Lung (tissue), 12 donors: Measurements from ENCODE around the gene OVCH1. TPM values are rescaled to one million over a fixed set of nuclear protein-coding genes. Genes with fewer than 3 reads are reported as not detected.
"Not testable (repeated sequence)": the region's sequence is repeated elsewhere in the genome, so short reads cannot be mapped to it uniquely, and the experiment has no call there.

Experiments used
- ATAC-seq: fragments of 200-7000 bp; cut with Tn5 transposase; one replicate; pipeline ENCODE4 v1.9.1; 2020; ENCODE audit warnings: moderate number of reproducible peaks; ENCODE audit not compliant: insufficient read depth, low FRiP score
- DNase-seq, 3 donors: peaks; one replicate each; pipeline ENCODE4 v3.0.0-alpha.2; 2013 to 2017
- H3K27ac ChIP-seq, 2 donors: one replicate each; pipeline ENCODE4 v1.5.1; 2013; ENCODE audit warnings: mild to moderate bottlenecking in 2 of 2, moderate library complexity in 2 of 2, control low read depth in 1 of 2, inconsistent platforms in 1 of 2, low read depth in 1 of 2, low read length in 1 of 2
- H3K27me3 ChIP-seq, 3 donors: one replicate each; pipeline ENCODE4 v1.5.1; 2013; ENCODE audit warnings: low read length in 2 of 3; ENCODE audit not compliant: control insufficient read depth in 3 of 3, insufficient read depth in 3 of 3
- H3K36me3 ChIP-seq, 4 donors: one replicate each; pipeline ENCODE4 v1.5.1; 2013; ENCODE audit warnings: low read length in 4 of 4, mild to moderate bottlenecking in 1 of 4, moderate library complexity in 1 of 4; ENCODE audit not compliant: control insufficient read depth in 4 of 4, insufficient read depth in 4 of 4
- H3K4me1 ChIP-seq, 5 donors: one replicate each; pipeline ENCODE4 v1.5.1; 2013; ENCODE audit warnings: low read length in 5 of 5, mild to moderate bottlenecking in 2 of 5, moderate library complexity in 1 of 5; ENCODE audit not compliant: control insufficient read depth in 5 of 5, insufficient read depth in 5 of 5
- H3K4me3 ChIP-seq: one replicate; pipeline ENCODE4 v1.5.1; 2013; ENCODE audit warnings: mild to moderate bottlenecking, control low read depth, moderate library complexity
- H3K9ac ChIP-seq, 2 donors: one replicate each; pipeline ENCODE4 v1.5.1; 2013; ENCODE audit warnings: low read length in 2 of 2, control low read depth in 1 of 2; ENCODE audit not compliant: insufficient read depth in 1 of 2
- H3K9me3 ChIP-seq, 4 donors: one replicate each; pipeline ENCODE4 v1.5.1; 2013; ENCODE audit warnings: low read length in 3 of 4, mild to moderate bottlenecking in 1 of 4, moderate library complexity in 1 of 4; ENCODE audit not compliant: control insufficient read depth in 4 of 4, insufficient read depth in 3 of 4
- WGBS, 2 donors: extraction: QIAGEN DNeasy Blood & Tissue Kit; methylation state at CpG; one replicate each; pipeline ENCODE4 v1.1.7; 2013; 5-methylcytosine and 5-hydroxymethylcytosine counted together
- polyA plus RNA-seq, 2 donors: library from polyadenylated mRNA; stranded (reverse); fragments of 200-250 nt; gene quantifications; one replicate each; pipeline ENCODE4 v1.2.1, GENCODE V29; 2013
- total RNA-seq, 2 donors: library from RNA; depleted of rRNA in 1 of 2; stranded (reverse); fragments of >200 nt in 1 of 2; gene quantifications; one replicate each; pipeline ENCODE4 v1.2.1, GENCODE V29; 2014 to 2021
- TF ChIP-seq, protein P1 (sequence below): IDR thresholded peaks from 2 replicates; pipeline ENCODE4 v1.5.1; 2012; ENCODE audit warnings: mild to moderate bottlenecking; ENCODE audit errors: control extremely low read depth, extremely low read depth
- donor health status: control.
- donor health status: control.
- donor health status: Bipolar disorder and iron deficiency.
- donor health status: healthy.
- donor health status: DM: yes; HTN: yes; CAD: no.

The OVCH1 gene
- total and polyA plus RNA-seq, 4 donors, result 0.17 to 1.6 (median 0.69) TPM; not detected in 1

DNA sequence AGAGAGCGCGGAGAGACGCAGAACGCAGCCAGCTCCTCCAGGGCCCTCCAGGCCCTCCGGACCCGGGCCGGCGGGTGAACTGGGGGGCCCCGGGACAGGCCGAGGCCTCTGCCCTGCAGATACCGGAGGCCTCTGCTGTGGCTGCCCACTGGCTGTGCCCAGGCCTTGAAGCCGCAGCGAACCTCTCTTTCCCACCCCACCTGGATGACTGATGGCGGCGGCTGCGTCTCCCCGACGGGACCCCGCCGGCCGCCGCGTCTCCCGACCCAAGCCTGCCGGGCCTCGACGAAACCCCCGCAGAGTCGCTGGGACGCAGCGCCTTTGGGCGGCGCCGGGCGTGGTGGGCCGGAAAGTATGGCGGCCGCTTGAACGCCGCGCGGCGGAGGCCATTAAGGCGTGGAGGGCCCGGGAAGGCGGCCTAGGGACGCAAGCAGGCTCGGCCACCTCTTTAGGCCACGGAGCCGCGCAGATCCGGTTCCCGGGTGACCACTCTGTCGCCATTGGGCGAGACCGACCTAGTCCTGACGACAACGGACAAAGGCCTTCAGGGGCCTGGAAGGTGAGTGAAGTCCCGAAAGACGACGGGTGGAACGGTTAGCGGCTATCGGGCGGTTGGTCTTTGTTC, 108.1 kb downstream of the OVCH1 start:
- H3K4me1 ChIP-seq, result no peaks in the 10 kb centered on the region
- TF ChIP-seq, protein P1, sequence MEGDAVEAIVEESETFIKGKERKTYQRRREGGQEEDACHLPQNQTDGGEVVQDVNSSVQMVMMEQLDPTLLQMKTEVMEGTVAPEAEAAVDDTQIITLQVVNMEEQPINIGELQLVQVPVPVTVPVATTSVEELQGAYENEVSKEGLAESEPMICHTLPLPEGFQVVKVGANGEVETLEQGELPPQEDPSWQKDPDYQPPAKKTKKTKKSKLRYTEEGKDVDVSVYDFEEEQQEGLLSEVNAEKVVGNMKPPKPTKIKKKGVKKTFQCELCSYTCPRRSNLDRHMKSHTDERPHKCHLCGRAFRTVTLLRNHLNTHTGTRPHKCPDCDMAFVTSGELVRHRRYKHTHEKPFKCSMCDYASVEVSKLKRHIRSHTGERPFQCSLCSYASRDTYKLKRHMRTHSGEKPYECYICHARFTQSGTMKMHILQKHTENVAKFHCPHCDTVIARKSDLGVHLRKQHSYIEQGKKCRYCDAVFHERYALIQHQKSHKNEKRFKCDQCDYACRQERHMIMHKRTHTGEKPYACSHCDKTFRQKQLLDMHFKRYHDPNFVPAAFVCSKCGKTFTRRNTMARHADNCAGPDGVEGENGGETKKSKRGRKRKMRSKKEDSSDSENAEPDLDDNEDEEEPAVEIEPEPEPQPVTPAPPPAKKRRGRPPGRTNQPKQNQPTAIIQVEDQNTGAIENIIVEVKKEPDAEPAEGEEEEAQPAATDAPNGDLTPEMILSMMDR, result no peak
- WGBS, 2 donors, result 90 to 98% methylated on average over 65 of the region's 65 CpGs
- no peaks in the 10 kb centered on the region for H3K36me3 ChIP-seq
- no peaks in the 10 kb centered on the region for H3K9me3 ChIP-seq
- H3K9ac ChIP-seq, result no peak overlapping the region
- no peak overlapping the region for H3K4me3 ChIP-seq
- ATAC-seq, result no peak
- no peaks in the 10 kb centered on the region for H3K27me3 ChIP-seq
- no peak overlapping the region for H3K27ac ChIP-seq
- no peak for DNase-seq

- DNase-seq, H3K36me3 ChIP-seq, H3K4me3 ChIP-seq, ATAC-seq, H3K27ac ChIP-seq, H3K4me1 ChIP-seq, H3K27me3 ChIP-seq, H3K9ac ChIP-seq, H3K9me3 ChIP-seq: not testable (repeated sequence)
- WGBS, 2 donors, result 96 to 97% methylated on average over 28 to 36 of the region's 36 CpGs
Measured at GRCh38 chr12:29386084-29386680, 111.3 kb downstream of the OVCH1 start.

DNA sequence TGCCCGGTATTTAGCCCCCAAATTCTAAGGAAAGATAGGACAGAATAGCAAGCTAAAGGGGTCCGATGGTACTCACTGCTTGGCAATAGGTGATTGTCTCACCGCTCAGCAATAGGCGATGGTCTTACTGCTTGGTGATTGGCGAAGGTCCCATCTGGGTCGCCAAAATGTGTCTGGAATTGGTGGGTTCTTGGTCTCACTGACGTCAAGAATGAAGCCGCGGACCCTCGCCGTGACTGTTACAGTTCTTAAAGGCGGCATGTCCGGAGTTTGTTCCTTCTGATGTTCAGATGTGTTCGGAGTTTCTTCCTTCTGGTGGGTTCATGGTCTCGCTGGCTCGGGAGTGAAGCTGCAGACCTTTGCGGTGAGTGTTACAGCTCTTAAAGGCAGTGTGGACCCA, 112.3 kb downstream of the OVCH1 start:
- H3K27me3 ChIP-seq, H3K36me3 ChIP-seq, H3K4me3 ChIP-seq, H3K9me3 ChIP-seq, ATAC-seq, H3K9ac ChIP-seq, DNase-seq, H3K4me1 ChIP-seq, H3K27ac ChIP-seq: not testable (repeated sequence)
- 93 to 95% methylated on average over 17 of the region's 17 CpGs for WGBS, 2 donors

DNA sequence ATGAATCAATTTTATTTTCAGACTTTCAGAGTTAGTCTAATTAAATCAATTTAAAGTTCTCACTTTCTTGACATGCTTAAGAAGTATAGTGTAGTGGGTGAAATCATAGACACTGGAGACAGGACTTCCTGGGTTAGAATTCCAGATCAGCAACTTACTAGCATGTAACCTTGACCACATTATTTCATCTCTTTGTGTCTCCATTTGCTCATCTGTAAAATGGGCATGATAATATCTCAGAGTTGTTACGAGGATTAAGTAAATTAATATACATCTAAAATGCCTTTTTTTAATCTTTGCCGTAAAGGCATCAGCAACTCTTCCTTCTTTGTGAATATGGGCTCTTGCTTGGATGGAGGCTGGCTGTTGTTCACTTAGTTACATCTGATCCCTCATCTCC, 115.2 kb downstream of the OVCH1 start:
- no peak for ATAC-seq
- H3K4me3 ChIP-seq, result no peak overlapping the region
- H3K9me3 ChIP-seq, result no peaks in the 10 kb centered on the region
- DNase-seq, result peak in 1 of 3 donors; percentile 2
- no peak overlapping the region for H3K27ac ChIP-seq
- WGBS, 2 donors, result 97% methylated on average over 2 of the region's 2 CpGs
- H3K36me3 ChIP-seq, result peaks cover 1 to 6% (median 4%) of the 10 kb centered on the region in 4 donors
- peaks cover 0 to 2% (median 0%) of the 10 kb centered on the region in 3 donors for H3K27me3 ChIP-seq
- peaks cover 0 to 16% (median 3%) of the 10 kb centered on the region in 5 donors for H3K4me1 ChIP-seq
- no peak overlapping the region for H3K9ac ChIP-seq
- TF ChIP-seq, protein P1, result no peak
